ENCODE results near the gene CHST13.

CHST13 gene

DNA sequence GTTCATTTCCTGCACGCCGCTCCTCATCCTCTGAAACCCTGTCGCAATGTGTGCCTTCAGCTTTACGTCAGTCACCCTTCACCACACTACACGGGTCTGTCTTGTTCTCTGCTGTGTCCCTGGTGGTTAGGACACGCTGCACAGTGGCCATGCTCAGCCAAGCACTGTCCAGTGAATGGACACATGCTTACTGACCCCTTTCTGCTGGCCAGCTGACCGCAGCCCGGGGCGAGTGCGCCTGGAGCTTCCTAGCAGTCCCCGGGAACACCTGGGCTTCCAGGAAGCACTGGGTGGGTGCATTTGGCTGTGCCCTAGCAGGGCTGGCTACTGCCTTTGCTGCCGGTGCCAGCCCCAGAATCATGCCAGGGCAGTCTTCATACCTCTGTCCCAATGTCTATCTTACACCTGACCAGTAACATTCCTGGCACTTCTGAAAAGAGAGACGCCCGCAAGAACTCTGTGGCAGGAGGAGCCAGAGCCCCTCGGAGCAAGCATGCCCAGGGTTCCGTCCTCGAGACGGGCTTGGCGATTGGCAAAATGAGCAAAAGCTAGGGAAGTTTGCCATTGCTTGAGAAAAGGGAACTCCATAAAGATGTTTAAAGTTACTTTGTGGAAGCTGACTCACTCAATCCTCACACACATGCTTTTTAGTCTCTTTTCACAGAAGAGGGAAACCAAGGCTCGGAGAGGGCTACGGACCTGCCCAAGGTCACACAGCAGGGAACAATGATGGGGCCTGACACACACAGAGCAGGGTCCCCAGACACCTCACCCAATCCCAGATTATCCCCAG is 32.5 kb upstream of the CHST13 start:
- Histone ChIP-seq H3K27me3 (ENCODE audit: control insufficient read depth, insufficient read depth, low read length) (no peaks in the 10 kb centered on the region), H3K36me3 (ENCODE audit: control insufficient read depth, insufficient read depth, low read length) (no peaks in the 10 kb centered on the region), H3K27ac (ENCODE audit: low read depth, low read length) (no peak overlapping the region), H3K4me1 (ENCODE audit: control insufficient read depth, insufficient read depth, low read length) (no peaks in the 10 kb centered on the region), H3K9ac (ENCODE audit: low read length) (no peak overlapping the region), H3K4me3 (ENCODE audit: low read length) (no peak overlapping the region)

DNA sequence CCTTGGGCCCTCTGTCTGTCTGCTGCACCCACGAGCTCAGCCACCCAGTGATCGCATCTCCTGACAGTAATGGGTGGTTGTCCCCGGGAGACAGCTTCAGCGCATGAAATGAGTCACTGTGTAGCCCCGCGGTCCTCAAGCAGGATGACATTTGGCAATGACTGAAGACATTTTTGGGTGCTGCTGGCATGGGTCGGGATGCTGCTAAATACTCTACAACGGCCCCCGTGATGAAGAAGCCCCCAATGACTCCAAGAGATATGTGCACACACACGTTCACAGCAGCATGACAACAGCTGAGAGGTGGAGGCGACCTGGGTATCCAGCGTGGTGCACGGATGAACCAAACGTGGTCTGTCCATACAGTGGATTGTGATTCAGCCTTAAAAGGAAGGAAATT is 30.9 kb upstream of the CHST13 start:
- no peaks in the 10 kb centered on the region for H3K4me1 ChIP-seq (ENCODE audit: control insufficient read depth, insufficient read depth, low read length)
- H3K4me3 ChIP-seq (ENCODE audit: low read length) = no peak overlapping the region
- H3K36me3 ChIP-seq (ENCODE audit: control insufficient read depth, insufficient read depth, low read length) = no peaks in the 10 kb centered on the region
- H3K27me3 ChIP-seq (ENCODE audit: control insufficient read depth, insufficient read depth, low read length) = no peaks in the 10 kb centered on the region
- no peak overlapping the region for H3K27ac ChIP-seq (ENCODE audit: low read depth, low read length)
- H3K9ac ChIP-seq (ENCODE audit: low read length) = no peak overlapping the region

DNA sequence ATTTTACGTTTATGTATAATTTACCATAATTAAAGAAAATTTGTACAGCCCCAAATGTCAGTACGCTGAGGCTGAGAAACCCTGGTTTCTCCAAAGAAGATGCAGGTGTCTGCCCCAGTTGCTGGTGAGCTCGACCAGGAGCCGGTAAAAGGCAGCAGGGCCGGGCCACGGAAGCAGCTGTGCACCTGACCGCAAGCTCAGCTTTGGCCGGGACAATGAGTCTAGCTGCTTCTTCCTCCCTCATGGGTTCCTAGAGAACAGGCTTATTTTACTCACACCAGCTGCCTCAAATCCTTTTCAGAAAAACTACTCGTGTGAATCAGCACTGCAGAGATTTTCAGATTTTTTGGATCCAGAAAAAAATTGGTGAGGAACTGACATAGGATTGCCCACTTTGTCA is 30.2 kb upstream of the CHST13 start:
- no peaks in the 10 kb centered on the region for H3K36me3 ChIP-seq (ENCODE audit: control insufficient read depth, insufficient read depth, low read length)
- no peak overlapping the region for H3K9ac ChIP-seq (ENCODE audit: low read length)
- no peaks in the 10 kb centered on the region for H3K27me3 ChIP-seq (ENCODE audit: control insufficient read depth, insufficient read depth, low read length)
- no peak overlapping the region for H3K4me3 ChIP-seq (ENCODE audit: low read length)
- H3K4me1 ChIP-seq (ENCODE audit: control insufficient read depth, insufficient read depth, low read length) = no peaks in the 10 kb centered on the region
- H3K27ac ChIP-seq (ENCODE audit: low read depth, low read length) = no peak overlapping the region

GRCh38 chr3:126494204-126494969 is 29.6 kb upstream of the CHST13 start:
- no peaks in the 10 kb centered on the region for H3K27me3 ChIP-seq (ENCODE audit: control insufficient read depth, insufficient read depth, low read length)
- H3K27ac ChIP-seq (ENCODE audit: low read depth, low read length) = no peak overlapping the region
- no peak overlapping the region for H3K4me3 ChIP-seq (ENCODE audit: low read length)
- no peak overlapping the region for H3K9ac ChIP-seq (ENCODE audit: low read length)
- H3K36me3 ChIP-seq (ENCODE audit: control insufficient read depth, insufficient read depth, low read length) = no peaks in the 10 kb centered on the region
- H3K4me1 ChIP-seq (ENCODE audit: control insufficient read depth, insufficient read depth, low read length) = no peaks in the 10 kb centered on the region

GRCh38 chr3:126494970-126495230 is 29.1 kb upstream of the CHST13 start:
- no peak overlapping the region for H3K4me3 ChIP-seq (ENCODE audit: low read length)
- no peak overlapping the region for H3K9ac ChIP-seq (ENCODE audit: low read length)
- no peaks in the 10 kb centered on the region for H3K36me3 ChIP-seq (ENCODE audit: control insufficient read depth, insufficient read depth, low read length)
- H3K27ac ChIP-seq (ENCODE audit: low read depth, low read length) = no peak overlapping the region
- H3K4me1 ChIP-seq (ENCODE audit: control insufficient read depth, insufficient read depth, low read length) = no peaks in the 10 kb centered on the region
- H3K27me3 ChIP-seq (ENCODE audit: control insufficient read depth, insufficient read depth, low read length) = no peaks in the 10 kb centered on the region

- no peaks in the 10 kb centered on the region for H3K4me1 ChIP-seq (ENCODE audit: control insufficient read depth, insufficient read depth, low read length)
- H3K4me3 ChIP-seq (ENCODE audit: low read length) = no peak overlapping the region
- H3K27ac ChIP-seq (ENCODE audit: low read depth, low read length) = no peak overlapping the region
- H3K27me3 ChIP-seq (ENCODE audit: control insufficient read depth, insufficient read depth, low read length) = no peaks in the 10 kb centered on the region
- H3K9ac ChIP-seq (ENCODE audit: low read length) = no peak overlapping the region
- no peaks in the 10 kb centered on the region for H3K36me3 ChIP-seq (ENCODE audit: control insufficient read depth, insufficient read depth, low read length)
Observed at GRCh38 chr3:126495786-126496185, 28.2 kb upstream of the CHST13 start.

DNA sequence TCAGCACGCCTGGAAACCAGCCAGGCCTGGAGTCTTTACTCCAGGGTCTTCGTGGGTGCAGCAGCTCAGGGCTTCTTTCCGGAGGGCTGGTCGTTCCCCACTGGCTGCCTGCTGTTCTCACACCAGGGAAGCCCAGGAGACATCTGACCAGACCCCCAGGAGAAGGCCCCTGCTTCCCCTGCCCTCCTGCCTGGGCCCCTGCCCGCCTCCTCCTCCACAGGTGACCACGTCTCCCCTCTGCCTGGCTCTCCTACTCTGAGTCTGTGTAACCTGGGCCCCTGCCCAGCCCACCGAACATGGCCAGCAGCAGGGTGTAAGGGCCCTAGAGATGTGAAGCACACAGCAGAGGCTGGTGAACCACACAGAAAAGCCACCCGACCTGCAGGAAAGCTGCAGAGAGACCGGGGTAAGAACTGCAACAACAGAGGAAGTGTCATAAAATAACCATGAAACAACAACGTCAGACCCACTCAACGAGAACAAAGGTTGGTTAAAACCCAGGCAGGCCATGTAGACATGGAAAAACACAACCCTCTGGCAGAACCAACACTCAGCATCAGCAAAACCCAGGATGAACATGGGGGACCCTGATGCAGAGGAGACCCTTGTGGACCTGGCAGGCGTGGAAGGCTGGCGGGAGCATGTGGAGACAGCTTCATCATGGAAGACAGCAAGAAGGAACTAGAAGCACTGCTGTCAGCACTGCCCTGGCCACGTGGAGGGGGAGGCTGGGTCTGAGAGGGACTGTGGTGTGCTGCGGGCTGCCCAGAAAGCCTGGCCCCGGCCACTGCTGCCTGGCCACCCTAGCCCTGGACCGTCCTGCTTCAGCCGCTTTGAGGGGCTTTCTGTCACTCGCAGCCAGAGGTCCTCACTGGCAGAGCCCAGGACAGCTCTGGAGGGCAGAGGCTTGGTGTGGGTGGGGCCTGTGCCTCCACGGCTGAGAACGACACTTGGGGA is 26.8 kb upstream of the CHST13 start:
- Histone ChIP-seq H3K36me3 (ENCODE audit: control insufficient read depth, insufficient read depth, low read length) (no peaks in the 10 kb centered on the region), H3K4me3 (ENCODE audit: low read length) (no peak overlapping the region), H3K27me3 (ENCODE audit: control insufficient read depth, insufficient read depth, low read length) (no peaks in the 10 kb centered on the region), H3K27ac (ENCODE audit: low read depth, low read length) (no peak overlapping the region), H3K4me1 (ENCODE audit: control insufficient read depth, insufficient read depth, low read length) (no peaks in the 10 kb centered on the region), H3K9ac (ENCODE audit: low read length) (no peak overlapping the region)

- no peak overlapping the region for H3K27ac ChIP-seq (ENCODE audit: low read depth, low read length)
- H3K9ac ChIP-seq (ENCODE audit: low read length) = no peak overlapping the region
- H3K36me3 ChIP-seq (ENCODE audit: control insufficient read depth, insufficient read depth, low read length) = no peaks in the 10 kb centered on the region
- H3K4me1 ChIP-seq (ENCODE audit: control insufficient read depth, insufficient read depth, low read length) = no peaks in the 10 kb centered on the region
- no peaks in the 10 kb centered on the region for H3K27me3 ChIP-seq (ENCODE audit: control insufficient read depth, insufficient read depth, low read length)
- no peak overlapping the region for H3K4me3 ChIP-seq (ENCODE audit: low read length)
Observed at GRCh38 chr3:126497956-126498355, 26.0 kb upstream of the CHST13 start.

- H3K9ac ChIP-seq (ENCODE audit: low read length) = no peak overlapping the region
- no peak overlapping the region for H3K4me3 ChIP-seq (ENCODE audit: low read length)
- no peak overlapping the region for H3K27ac ChIP-seq (ENCODE audit: low read depth, low read length)
- H3K27me3 ChIP-seq (ENCODE audit: control insufficient read depth, insufficient read depth, low read length) = no peaks in the 10 kb centered on the region
- H3K36me3 ChIP-seq (ENCODE audit: control insufficient read depth, insufficient read depth, low read length) = no peaks in the 10 kb centered on the region
- no peaks in the 10 kb centered on the region for H3K4me1 ChIP-seq (ENCODE audit: control insufficient read depth, insufficient read depth, low read length)
Observed at GRCh38 chr3:126498461-126498860, 25.5 kb upstream of the CHST13 start.

- no peaks in the 10 kb centered on the region for H3K36me3 ChIP-seq (ENCODE audit: control insufficient read depth, insufficient read depth, low read length)
- no peak overlapping the region for H3K9ac ChIP-seq (ENCODE audit: low read length)
- H3K27me3 ChIP-seq (ENCODE audit: control insufficient read depth, insufficient read depth, low read length) = no peaks in the 10 kb centered on the region
- H3K4me3 ChIP-seq (ENCODE audit: low read length) = no peak overlapping the region
- H3K4me1 ChIP-seq (ENCODE audit: control insufficient read depth, insufficient read depth, low read length) = no peaks in the 10 kb centered on the region
- H3K27ac ChIP-seq (ENCODE audit: low read depth, low read length) = no peak overlapping the region
Observed at GRCh38 chr3:126498929-126499328, 25.0 kb upstream of the CHST13 start.

DNA sequence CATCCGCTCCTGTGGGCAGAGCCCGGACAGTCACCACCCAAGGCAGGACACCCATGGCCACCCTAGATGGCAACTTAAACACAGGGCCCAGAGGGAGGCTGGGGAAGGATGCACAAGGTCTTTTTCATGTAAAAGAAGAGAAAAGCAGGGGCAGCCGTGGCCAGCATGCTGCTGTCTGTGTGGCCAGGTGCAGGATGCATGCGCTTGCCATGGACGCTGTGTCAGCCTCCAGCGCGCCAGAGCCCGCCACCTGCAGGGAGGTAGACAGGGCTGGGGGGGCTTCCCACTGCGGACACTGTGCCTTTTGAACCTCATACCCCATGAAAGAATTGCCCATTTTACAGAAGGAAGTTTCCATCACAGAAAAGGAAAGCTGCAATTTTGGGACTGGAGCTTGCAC is 24.6 kb upstream of the CHST13 start:
- no peak overlapping the region for H3K27ac ChIP-seq (ENCODE audit: low read depth, low read length)
- no peaks in the 10 kb centered on the region for H3K4me1 ChIP-seq (ENCODE audit: control insufficient read depth, insufficient read depth, low read length)
- no peak overlapping the region for H3K9ac ChIP-seq (ENCODE audit: low read length)
- H3K4me3 ChIP-seq (ENCODE audit: low read length) = no peak overlapping the region
- no peaks in the 10 kb centered on the region for H3K27me3 ChIP-seq (ENCODE audit: control insufficient read depth, insufficient read depth, low read length)
- no peaks in the 10 kb centered on the region for H3K36me3 ChIP-seq (ENCODE audit: control insufficient read depth, insufficient read depth, low read length)

DNA sequence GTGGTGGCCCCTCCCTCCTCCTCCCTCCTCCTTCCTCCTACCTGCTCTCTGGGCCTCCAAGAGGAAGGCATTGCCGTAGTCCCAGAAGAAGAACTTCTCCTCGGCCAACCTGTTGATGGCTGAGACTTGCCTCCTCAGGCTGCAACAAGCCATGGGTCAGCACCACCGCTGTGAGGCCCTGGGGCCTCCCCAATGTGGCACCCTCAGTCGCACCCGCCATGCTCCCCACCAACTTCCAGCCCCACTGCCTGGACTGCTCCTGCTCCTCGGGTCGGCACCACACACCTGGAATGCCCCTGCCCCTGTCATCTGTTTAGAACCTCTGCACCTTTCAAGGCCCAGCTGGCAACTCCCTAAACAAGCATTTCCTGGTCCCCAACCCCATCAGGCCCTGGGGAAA is 23.9 kb upstream of the CHST13 start:
- Histone ChIP-seq H3K4me3 (ENCODE audit: low read length) (no peak overlapping the region), H3K27ac (ENCODE audit: low read depth, low read length) (no peak overlapping the region), H3K9ac (ENCODE audit: low read length) (no peak overlapping the region), H3K4me1 (ENCODE audit: control insufficient read depth, insufficient read depth, low read length) (no peaks in the 10 kb centered on the region), H3K36me3 (ENCODE audit: control insufficient read depth, insufficient read depth, low read length) (no peaks in the 10 kb centered on the region), H3K27me3 (ENCODE audit: control insufficient read depth, insufficient read depth, low read length) (no peaks in the 10 kb centered on the region)

Measured in rectal smooth muscle tissue (tissue), 1 donor.